Osteoblast (primary cell): ENCODE measurements around the gene ASPRV1. TPM values are rescaled to one million over a fixed set of nuclear protein-coding genes. Genes with fewer than 3 reads are reported as not detected.

Source experiments
- DNase-seq: peaks from one replicate; pipeline ENCODE4 v3.0.0; 2011; ENCODE audit warnings: low spot score, mixed read lengths; ENCODE audit not compliant: insufficient read length; ENCODE audit errors: missing footprints
- H2AFZ ChIP-seq: 2 replicates; pipeline ENCODE4 v1.6.0; 2011; ENCODE audit warnings: mild to moderate bottlenecking, low read length
- H3K27ac ChIP-seq: 2 replicates; pipeline ENCODE4 v1.5.1; 2011; ENCODE audit warnings: mild to moderate bottlenecking, low read depth, low read length, moderate library complexity
- H3K27me3 ChIP-seq: 2 replicates; pipeline ENCODE4 v1.6.0; 2012; ENCODE audit warnings: mild to moderate bottlenecking, control low read depth, inconsistent platforms, low read length, moderate library complexity; ENCODE audit not compliant: insufficient read depth
- H3K36me3 ChIP-seq: 2 replicates; pipeline ENCODE4 v1.5.1; 2011; ENCODE audit warnings: mild to moderate bottlenecking, low read length, control low read depth, moderate library complexity; ENCODE audit not compliant: insufficient read depth
- H3K4me1 ChIP-seq: 2 replicates; pipeline ENCODE4 v1.5.1; 2011; ENCODE audit warnings: mild to moderate bottlenecking, low read length, control low read depth, moderate library complexity; ENCODE audit not compliant: insufficient read depth
- H3K4me2 ChIP-seq: 2 replicates; pipeline ENCODE4 v1.6.0; 2011; ENCODE audit warnings: mild to moderate bottlenecking, low read length; ENCODE audit not compliant: insufficient read depth
- H3K4me3 ChIP-seq: fragments of 200-600 bp; sonication (generic); 3 replicates; pipeline ENCODE4 v1.5.1; 2012; ENCODE audit warnings: mild to moderate bottlenecking, low read length, inconsistent platforms; ENCODE audit not compliant: insufficient read depth
- H3K79me2 ChIP-seq: 2 replicates; pipeline ENCODE4 v1.6.0; 2012; ENCODE audit warnings: mild to moderate bottlenecking, low read length, control low read depth, inconsistent platforms; ENCODE audit not compliant: insufficient read depth
- H3K9me3 ChIP-seq: 2 replicates; pipeline ENCODE4 v1.5.1; 2011; ENCODE audit warnings: low read depth, low read length, control low read depth
- H4K20me1 ChIP-seq: 2 replicates; pipeline ENCODE4 v1.6.0; 2012; ENCODE audit warnings: mild to moderate bottlenecking, low read length, control low read depth; ENCODE audit not compliant: insufficient read depth
- total RNA-seq: library from RNA; depleted of rRNA; stranded (reverse); fragments of >200 nt; gene quantifications from 2 replicates; pipeline ENCODE4 v1.2.3, GENCODE V29; 2012
- TF ChIP-seq, protein P1 (sequence below): IDR thresholded peaks from 2 replicates; pipeline ENCODE4 v1.5.1; 2011; ENCODE audit warnings: mild to moderate bottlenecking, low read depth, low read length, moderate library complexity; ENCODE audit errors: extremely low read depth

ASPRV1 gene
- total RNA-seq = 0.29 and 0.72 TPM in 2 replicates

DNA sequence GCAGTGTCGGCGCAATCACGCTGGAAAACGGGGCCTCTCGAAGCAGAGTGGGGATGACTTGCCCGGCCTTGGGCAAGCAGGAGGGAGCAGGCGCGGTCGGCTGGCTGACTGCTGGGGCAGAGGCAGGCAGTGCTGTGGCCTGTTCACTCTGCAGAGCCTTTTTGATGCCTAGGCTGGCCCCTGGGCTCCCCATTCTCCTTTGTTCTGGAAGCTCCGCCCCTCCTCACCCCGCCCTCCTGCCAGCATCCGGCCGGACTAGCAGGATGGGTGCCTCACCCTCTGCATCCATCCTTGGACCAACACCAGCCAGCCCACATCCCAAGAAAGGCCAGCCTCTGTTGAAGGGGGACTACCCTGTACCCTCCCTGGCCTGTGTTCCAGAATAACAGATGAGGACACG, at the start of gene ASPRV1:
Gene ASPRV1, minus strand, starts transcription at position 136 of the 400 bp plus-strand sequence. CDS start 195 bp downstream, outside the sequence.
- TF ChIP-seq, protein P1, sequence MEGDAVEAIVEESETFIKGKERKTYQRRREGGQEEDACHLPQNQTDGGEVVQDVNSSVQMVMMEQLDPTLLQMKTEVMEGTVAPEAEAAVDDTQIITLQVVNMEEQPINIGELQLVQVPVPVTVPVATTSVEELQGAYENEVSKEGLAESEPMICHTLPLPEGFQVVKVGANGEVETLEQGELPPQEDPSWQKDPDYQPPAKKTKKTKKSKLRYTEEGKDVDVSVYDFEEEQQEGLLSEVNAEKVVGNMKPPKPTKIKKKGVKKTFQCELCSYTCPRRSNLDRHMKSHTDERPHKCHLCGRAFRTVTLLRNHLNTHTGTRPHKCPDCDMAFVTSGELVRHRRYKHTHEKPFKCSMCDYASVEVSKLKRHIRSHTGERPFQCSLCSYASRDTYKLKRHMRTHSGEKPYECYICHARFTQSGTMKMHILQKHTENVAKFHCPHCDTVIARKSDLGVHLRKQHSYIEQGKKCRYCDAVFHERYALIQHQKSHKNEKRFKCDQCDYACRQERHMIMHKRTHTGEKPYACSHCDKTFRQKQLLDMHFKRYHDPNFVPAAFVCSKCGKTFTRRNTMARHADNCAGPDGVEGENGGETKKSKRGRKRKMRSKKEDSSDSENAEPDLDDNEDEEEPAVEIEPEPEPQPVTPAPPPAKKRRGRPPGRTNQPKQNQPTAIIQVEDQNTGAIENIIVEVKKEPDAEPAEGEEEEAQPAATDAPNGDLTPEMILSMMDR = no peak
- H3K4me2 ChIP-seq = no peak within 1 kb of the TSS
- H3K27me3 ChIP-seq = peaks cover 22% of the 10 kb centered on the region
- no peaks in the 10 kb centered on the region for H4K20me1 ChIP-seq
- no peak within 1 kb of the TSS for H3K27ac ChIP-seq
- H3K79me2 ChIP-seq = no peaks in the 10 kb centered on the region
- H3K4me3 ChIP-seq = no peak within 1 kb of the TSS
- H3K4me1 ChIP-seq = no peaks in the 10 kb centered on the region
- H3K36me3 ChIP-seq = no peaks in the 10 kb centered on the region
- no peaks in the 10 kb centered on the region for H3K9me3 ChIP-seq
- no peak within 1 kb of the TSS for H2AFZ ChIP-seq
- no peak for DNase-seq

DNA sequence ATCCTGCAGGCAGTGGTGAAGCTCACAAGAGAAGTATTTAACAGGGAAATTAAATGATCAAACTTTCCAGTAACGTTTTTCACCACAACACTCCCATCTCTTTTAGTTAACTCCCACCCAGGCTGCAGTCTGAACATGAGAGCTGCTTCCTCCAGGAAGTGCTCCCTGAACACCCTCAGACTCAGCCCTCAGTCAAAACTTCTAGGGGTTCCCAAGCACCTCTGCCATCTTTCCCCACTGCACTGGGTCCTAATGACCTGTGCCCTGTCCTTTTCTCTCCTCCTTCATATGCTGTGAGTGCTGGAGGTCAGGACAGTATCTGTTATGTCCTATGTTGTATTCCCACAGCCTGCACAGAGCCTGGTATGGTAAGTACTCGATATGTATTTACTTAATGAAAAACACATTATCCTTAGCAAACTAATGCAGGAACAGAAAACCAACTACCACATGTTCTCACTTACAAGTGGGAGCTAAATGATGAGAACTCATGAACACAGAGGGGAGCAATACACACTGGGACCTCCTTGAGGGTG, 49.2 kb upstream of the ASPRV1 start:
- Histone ChIP-seq H3K4me2 (no peak overlapping the region), H3K4me3 (no peak overlapping the region), H3K4me1 (no peaks in the 10 kb centered on the region)

DNA sequence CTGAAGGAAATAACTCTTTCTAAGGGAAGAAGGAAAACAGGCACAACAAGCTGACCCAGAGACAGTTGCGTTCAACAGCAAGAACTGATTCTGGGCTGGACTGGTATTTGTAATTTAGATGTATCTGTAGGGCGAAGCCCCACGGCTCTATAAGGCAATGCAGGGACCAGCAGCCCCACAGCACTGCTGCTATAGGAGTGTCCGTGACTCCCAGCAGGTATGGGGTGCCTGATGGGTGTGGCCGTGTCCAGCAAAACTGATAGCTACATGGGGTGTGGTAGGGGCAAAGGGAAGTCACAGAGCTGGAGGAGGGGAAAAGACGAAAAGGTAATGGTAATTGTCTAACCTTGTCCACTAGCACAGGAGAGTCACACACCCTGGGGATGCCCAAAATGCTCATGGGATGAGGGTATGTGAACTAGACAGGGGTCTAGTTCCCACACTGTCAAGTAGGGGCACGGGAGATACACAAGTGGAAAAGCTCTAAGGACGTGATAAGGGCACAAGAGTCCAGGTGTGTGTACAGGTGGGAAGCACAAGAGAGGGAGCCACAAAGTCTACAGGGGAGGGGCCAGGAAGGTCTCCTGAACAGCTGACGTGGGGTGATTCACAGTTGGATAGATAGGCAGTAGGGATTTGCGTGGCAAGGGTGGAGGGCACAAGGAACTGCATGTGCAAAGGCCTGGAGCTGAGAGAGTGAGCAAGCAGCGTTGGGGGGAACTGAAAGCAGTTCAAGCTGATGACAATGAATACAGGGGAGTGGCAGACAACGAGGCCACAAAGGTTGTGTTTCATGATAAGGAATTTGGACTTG, 48.5 kb upstream of the ASPRV1 start:
- TF ChIP-seq, protein P1 = no peak
- H2AFZ ChIP-seq = no peak overlapping the region
- DNase-seq = peak; percentile 36
- H3K9me3 ChIP-seq = no peaks in the 10 kb centered on the region
- no peaks in the 10 kb centered on the region for H4K20me1 ChIP-seq
- no peaks in the 10 kb centered on the region for H3K4me1 ChIP-seq
- H3K79me2 ChIP-seq = no peaks in the 10 kb centered on the region
- no peak overlapping the region for H3K27ac ChIP-seq
- H3K36me3 ChIP-seq = no peaks in the 10 kb centered on the region
- H3K4me3 ChIP-seq = no peak overlapping the region
- no peak overlapping the region for H3K4me2 ChIP-seq
- no peaks in the 10 kb centered on the region for H3K27me3 ChIP-seq

More for the DNA sequence above, 49.2 kb upstream of the ASPRV1 start:
- TF ChIP-seq, protein P1 = no peak
- no peaks in the 10 kb centered on the region for H3K79me2 ChIP-seq
- H3K27me3 ChIP-seq = no peaks in the 10 kb centered on the region
- H3K9me3 ChIP-seq = no peaks in the 10 kb centered on the region
- no peak overlapping the region for H3K27ac ChIP-seq
- H2AFZ ChIP-seq = no peak overlapping the region
- H4K20me1 ChIP-seq = no peaks in the 10 kb centered on the region
- DNase-seq = peak; percentile 53
- H3K36me3 ChIP-seq = no peaks in the 10 kb centered on the region

DNA sequence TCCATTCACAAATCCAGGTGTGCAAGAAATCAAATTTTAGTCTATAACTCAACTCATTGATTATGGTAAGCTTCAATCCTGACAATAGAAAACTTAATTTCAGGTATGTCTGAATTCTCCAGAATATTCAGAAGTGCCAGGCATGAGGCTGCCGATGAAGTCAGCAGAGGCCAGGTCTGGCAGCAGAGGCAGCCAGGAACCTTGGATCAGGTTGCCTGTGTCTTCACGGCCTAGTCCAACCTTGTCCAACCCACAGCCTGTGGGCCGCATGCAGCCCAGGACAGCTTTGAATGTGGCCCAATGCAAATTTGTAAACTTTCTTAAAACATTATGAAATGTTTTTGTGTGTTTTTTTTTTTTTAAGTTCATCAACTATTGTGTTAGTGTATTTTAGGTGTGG, 46.9 kb upstream of the ASPRV1 start:
- no peak overlapping the region for H2AFZ ChIP-seq
- no peak overlapping the region for H3K4me3 ChIP-seq
- no peak overlapping the region for H3K4me2 ChIP-seq
- no peaks in the 10 kb centered on the region for H3K36me3 ChIP-seq
- no peak overlapping the region for H3K27ac ChIP-seq
- no peaks in the 10 kb centered on the region for H3K4me1 ChIP-seq
- DNase-seq = no peak
- no peaks in the 10 kb centered on the region for H3K9me3 ChIP-seq
- H3K79me2 ChIP-seq = no peaks in the 10 kb centered on the region
- H3K27me3 ChIP-seq = no peaks in the 10 kb centered on the region
- TF ChIP-seq, protein P1 = no peak
- H4K20me1 ChIP-seq = no peaks in the 10 kb centered on the region
